SK-N-SH treated with all-trans-retinoic acid at 6 μM for 48 hours (cell line): ENCODE measurements around the gene S1PR3.

ENCODE experiments used
- ATAC-seq: fragments of 200-7000 bp; cut with Tn5 transposase; 3 replicates; pipeline ENCODE4 v1.9.1; 2020; ENCODE audit warnings: mild to moderate bottlenecking, moderate library complexity
- ARNTL ChIP-seq: fragments of 450-650 bp; formaldehyde crosslinking; IDR thresholded peaks from 2 replicates; pipeline ENCODE4 v1.5.0; 2020; ENCODE audit warnings: low read depth, mild to moderate bottlenecking, moderate library complexity, borderline replicate concordance
- BACH2 ChIP-seq: fragments of 250-450 bp; sonication (Bioruptor Pico); IDR thresholded peaks from 2 replicates; pipeline ENCODE4 v1.9.0; 2021; ENCODE audit warnings: mild to moderate bottlenecking, borderline replicate concordance
- CREB5 ChIP-seq: fragments of 250-450 bp; sonication (Bioruptor Pico); IDR thresholded peaks from 2 replicates; pipeline ENCODE4 v1.5.1; 2020; ENCODE audit warnings: low read depth, mild to moderate bottlenecking, moderate library complexity
- CSDC2 ChIP-seq: fragments of 250-450 bp; sonication (Bioruptor Pico); IDR thresholded peaks from 2 replicates; pipeline ENCODE4 v1.5.0; 2020; ENCODE audit warnings: mild to moderate bottlenecking, moderate library complexity
- CSRNP3 ChIP-seq: fragments of 250-450 bp; sonication (Bioruptor Pico); IDR thresholded peaks from 2 replicates; pipeline ENCODE4 v1.5.1; 2021; ENCODE audit warnings: mild to moderate bottlenecking, moderate library complexity
- ESRRG ChIP-seq: fragments of 250-450 bp; sonication (Bioruptor Pico); IDR thresholded peaks from 2 replicates; pipeline ENCODE4 v1.6.1; 2021; ENCODE audit warnings: mild to moderate bottlenecking
- GLIS3 ChIP-seq: fragments of 250-450 bp; sonication (Bioruptor Pico); IDR thresholded peaks from 2 replicates; pipeline ENCODE4 v1.5.0; 2020; ENCODE audit warnings: mild to moderate bottlenecking, moderate library complexity
- ISL1 ChIP-seq: fragments of 250-450 bp; sonication (Bioruptor Pico); IDR thresholded peaks from 2 replicates; pipeline ENCODE4 v2.1.2; 2022; ENCODE audit warnings: mild to moderate bottlenecking, moderate library complexity
- OSR1 ChIP-seq: fragments of 250-450 bp; sonication (Bioruptor Pico); IDR thresholded peaks from 2 replicates; pipeline ENCODE4 v1.8.0; 2022; ENCODE audit warnings: moderate library complexity, mild to moderate bottlenecking, inconsistent platforms
- PPARA ChIP-seq: fragments of 250-450 bp; sonication (Bioruptor Pico); IDR thresholded peaks from 2 replicates; pipeline ENCODE4 v1.5.0; 2020; ENCODE audit warnings: mild to moderate bottlenecking, borderline replicate concordance
- RARB ChIP-seq: fragments of 250-450 bp; sonication (Bioruptor Pico); IDR thresholded peaks from 2 replicates; pipeline ENCODE4 v1.8.0; 2021; ENCODE audit warnings: mild to moderate bottlenecking, moderate library complexity
- SNAI2 ChIP-seq: fragments of 250-450 bp; sonication (Bioruptor Pico); IDR thresholded peaks from 2 replicates; pipeline ENCODE4 v1.5.0; 2020; ENCODE audit warnings: mild to moderate bottlenecking, moderate library complexity
- TCF4 ChIP-seq: fragments of 250-450 bp; sonication (Bioruptor Pico); IDR thresholded peaks from 2 replicates; pipeline ENCODE4 v1.8.0; 2021; ENCODE audit warnings: mild to moderate bottlenecking, moderate library complexity, borderline replicate concordance
- TOX ChIP-seq: fragments of 250-450 bp; sonication (Bioruptor Pico); IDR thresholded peaks from 2 replicates; pipeline ENCODE4 v1.8.0; 2021; ENCODE audit warnings: mild to moderate bottlenecking, moderate library complexity, borderline replicate concordance
- ZC3H10 ChIP-seq: fragments of 250-450 bp; sonication (Bioruptor Pico); IDR thresholded peaks from 2 replicates; pipeline ENCODE4 v1.5.1; 2021; ENCODE audit warnings: mild to moderate bottlenecking, moderate library complexity
- ZFP3 ChIP-seq: fragments of 250-450 bp; sonication (Bioruptor Pico); IDR thresholded peaks from 2 replicates; pipeline ENCODE4 v1.5.0; 2020; ENCODE audit warnings: mild to moderate bottlenecking, moderate library complexity
- ZFP30 ChIP-seq: fragments of 450-650 bp; formaldehyde crosslinking; IDR thresholded peaks from 2 replicates; pipeline ENCODE4 v1.5.0; 2022; ENCODE audit warnings: mild to moderate bottlenecking, moderate library complexity
- ZNF565 ChIP-seq: fragments of 450-650 bp; formaldehyde crosslinking; conservative IDR thresholded peaks from 2 replicates; pipeline ENCODE4 v1.5.0; 2020; ENCODE audit warnings: low read depth, mild to moderate bottlenecking, moderate library complexity
- ZNF70 ChIP-seq: fragments of 450-650 bp; formaldehyde crosslinking; IDR thresholded peaks from 2 replicates; pipeline ENCODE4 v1.5.0; 2020; ENCODE audit warnings: mild to moderate bottlenecking, moderate library complexity
- ZNF8 ChIP-seq: fragments of 450-650 bp; formaldehyde crosslinking; IDR thresholded peaks from 2 replicates; pipeline ENCODE4 v1.5.0; 2020; ENCODE audit warnings: mild to moderate bottlenecking, moderate library complexity
- TF ChIP-seq, protein P1 (sequence below): fragments of 250-450 bp; sonication (Bioruptor Pico); IDR thresholded peaks from 2 replicates; pipeline ENCODE4 v1.8.0; 2021; ENCODE audit warnings: low read depth, mild to moderate bottlenecking, moderate library complexity, borderline replicate concordance
- TF ChIP-seq, protein P2 (sequence below): fragments of 250-450 bp; sonication (Bioruptor Pico); IDR thresholded peaks from 2 replicates; pipeline ENCODE4 v1.5.0; 2020; ENCODE audit warnings: mild to moderate bottlenecking, moderate library complexity
- TF ChIP-seq, protein P3 (sequence below): fragments of 250-450 bp; sonication (Bioruptor Pico); IDR thresholded peaks from 2 replicates; pipeline ENCODE4 v1.8.0; 2020; ENCODE audit warnings: mild to moderate bottlenecking, moderate library complexity, borderline replicate concordance

The S1PR3 gene

DNA sequence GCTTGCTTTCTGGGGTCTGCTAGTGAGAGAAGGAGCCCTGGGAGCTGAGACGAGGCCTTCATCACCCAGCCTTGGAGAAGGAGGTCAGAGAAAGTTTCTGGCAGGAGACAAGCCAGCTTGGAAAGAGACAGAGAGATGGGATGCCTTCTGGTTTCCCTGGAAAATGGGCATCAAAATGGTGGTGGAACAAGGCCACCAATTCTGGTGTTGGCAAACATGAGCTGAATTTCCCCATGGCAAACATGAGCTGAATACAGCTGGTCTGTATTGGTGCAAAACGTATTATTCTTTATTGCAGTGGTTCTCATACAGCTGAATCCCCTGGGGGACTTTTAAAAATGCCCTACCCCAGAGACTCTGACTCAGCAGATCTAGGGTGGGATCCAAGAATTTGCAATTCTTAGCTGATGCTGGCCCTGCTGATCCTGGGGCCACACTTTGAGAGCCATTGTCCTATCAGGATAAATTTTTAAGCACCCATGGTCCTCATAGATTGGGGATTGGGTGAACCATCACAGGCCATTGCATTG lies 39.1 kb upstream of the S1PR3 start:
- TF ChIP-seq ZFP30: no peak
- TF ChIP-seq RARB (CRISPR knock-in tag): no peak
- TF ChIP-seq ZNF8 (CRISPR knock-in tag): no peak
- TF ChIP-seq PPARA (CRISPR knock-in tag): no peak
- TF ChIP-seq CSDC2 (CRISPR knock-in tag): no peak
- no peak for ATAC-seq

DNA sequence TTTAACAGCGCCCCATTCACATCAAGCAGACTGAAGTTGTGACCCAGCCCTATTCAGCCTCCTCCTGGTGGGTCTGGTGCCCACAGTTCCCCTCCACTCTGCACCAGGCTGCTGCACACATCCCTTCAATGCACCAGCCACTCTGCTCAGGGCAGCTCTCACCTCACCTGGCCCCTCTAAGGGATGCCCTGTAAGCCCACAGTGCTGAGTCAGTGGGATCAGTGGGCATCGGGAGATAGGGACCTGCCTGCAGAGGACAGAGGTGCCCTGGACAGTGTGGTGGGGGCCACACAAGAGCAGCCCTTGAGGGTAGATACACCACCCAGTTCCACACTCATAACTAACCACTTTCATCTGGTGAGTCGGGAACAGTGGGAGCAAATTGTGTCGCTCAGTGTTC lies 38.3 kb upstream of the S1PR3 start:
- TF ChIP-seq CSDC2 (CRISPR knock-in tag): no peak
- no peak for TF ChIP-seq ISL1
- no peak for TF ChIP-seq PPARA (CRISPR knock-in tag)
- no peak for TF ChIP-seq ESRRG (CRISPR knock-in tag)
- TF ChIP-seq BACH2 (CRISPR knock-in tag): no peak
- no peak for TF ChIP-seq ZFP30
- TF ChIP-seq ZC3H10 (CRISPR knock-in tag): no peak
- no peak for TF ChIP-seq ZNF70 (CRISPR knock-in tag)
- TF ChIP-seq, protein P1, sequence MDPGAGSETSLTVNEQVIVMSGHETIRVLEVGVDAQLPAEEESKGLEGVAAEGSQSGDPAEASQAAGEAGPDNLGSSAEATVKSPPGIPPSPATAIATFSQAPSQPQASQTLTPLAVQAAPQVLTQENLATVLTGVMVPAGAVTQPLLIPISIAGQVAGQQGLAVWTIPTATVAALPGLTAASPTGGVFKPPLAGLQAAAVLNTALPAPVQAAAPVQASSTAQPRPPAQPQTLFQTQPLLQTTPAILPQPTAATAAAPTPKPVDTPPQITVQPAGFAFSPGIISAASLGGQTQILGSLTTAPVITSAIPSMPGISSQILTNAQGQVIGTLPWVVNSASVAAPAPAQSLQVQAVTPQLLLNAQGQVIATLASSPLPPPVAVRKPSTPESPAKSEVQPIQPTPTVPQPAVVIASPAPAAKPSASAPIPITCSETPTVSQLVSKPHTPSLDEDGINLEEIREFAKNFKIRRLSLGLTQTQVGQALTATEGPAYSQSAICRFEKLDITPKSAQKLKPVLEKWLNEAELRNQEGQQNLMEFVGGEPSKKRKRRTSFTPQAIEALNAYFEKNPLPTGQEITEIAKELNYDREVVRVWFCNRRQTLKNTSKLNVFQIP (CRISPR knock-in tag): no peak
- TF ChIP-seq TOX (CRISPR knock-in tag): no peak
- TF ChIP-seq ZNF565: no peak
- TF ChIP-seq GLIS3 (CRISPR knock-in tag): no peak
- TF ChIP-seq CSRNP3 (CRISPR knock-in tag): no peak
- no peak for TF ChIP-seq ARNTL (CRISPR knock-in tag)
- no peak for TF ChIP-seq RARB (CRISPR knock-in tag)
- TF ChIP-seq, protein P2, sequence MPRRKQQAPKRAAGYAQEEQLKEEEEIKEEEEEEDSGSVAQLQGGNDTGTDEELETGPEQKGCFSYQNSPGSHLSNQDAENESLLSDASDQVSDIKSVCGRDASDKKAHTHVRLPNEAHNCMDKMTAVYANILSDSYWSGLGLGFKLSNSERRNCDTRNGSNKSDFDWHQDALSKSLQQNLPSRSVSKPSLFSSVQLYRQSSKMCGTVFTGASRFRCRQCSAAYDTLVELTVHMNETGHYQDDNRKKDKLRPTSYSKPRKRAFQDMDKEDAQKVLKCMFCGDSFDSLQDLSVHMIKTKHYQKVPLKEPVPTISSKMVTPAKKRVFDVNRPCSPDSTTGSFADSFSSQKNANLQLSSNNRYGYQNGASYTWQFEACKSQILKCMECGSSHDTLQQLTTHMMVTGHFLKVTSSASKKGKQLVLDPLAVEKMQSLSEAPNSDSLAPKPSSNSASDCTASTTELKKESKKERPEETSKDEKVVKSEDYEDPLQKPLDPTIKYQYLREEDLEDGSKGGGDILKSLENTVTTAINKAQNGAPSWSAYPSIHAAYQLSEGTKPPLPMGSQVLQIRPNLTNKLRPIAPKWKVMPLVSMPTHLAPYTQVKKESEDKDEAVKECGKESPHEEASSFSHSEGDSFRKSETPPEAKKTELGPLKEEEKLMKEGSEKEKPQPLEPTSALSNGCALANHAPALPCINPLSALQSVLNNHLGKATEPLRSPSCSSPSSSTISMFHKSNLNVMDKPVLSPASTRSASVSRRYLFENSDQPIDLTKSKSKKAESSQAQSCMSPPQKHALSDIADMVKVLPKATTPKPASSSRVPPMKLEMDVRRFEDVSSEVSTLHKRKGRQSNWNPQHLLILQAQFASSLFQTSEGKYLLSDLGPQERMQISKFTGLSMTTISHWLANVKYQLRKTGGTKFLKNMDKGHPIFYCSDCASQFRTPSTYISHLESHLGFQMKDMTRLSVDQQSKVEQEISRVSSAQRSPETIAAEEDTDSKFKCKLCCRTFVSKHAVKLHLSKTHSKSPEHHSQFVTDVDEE (CRISPR knock-in tag): no peak
- TF ChIP-seq, protein P3, sequence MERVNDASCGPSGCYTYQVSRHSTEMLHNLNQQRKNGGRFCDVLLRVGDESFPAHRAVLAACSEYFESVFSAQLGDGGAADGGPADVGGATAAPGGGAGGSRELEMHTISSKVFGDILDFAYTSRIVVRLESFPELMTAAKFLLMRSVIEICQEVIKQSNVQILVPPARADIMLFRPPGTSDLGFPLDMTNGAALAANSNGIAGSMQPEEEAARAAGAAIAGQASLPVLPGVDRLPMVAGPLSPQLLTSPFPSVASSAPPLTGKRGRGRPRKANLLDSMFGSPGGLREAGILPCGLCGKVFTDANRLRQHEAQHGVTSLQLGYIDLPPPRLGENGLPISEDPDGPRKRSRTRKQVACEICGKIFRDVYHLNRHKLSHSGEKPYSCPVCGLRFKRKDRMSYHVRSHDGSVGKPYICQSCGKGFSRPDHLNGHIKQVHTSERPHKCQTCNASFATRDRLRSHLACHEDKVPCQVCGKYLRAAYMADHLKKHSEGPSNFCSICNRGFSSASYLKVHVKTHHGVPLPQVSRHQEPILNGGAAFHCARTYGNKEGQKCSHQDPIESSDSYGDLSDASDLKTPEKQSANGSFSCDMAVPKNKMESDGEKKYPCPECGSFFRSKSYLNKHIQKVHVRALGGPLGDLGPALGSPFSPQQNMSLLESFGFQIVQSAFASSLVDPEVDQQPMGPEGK (CRISPR knock-in tag): no peak
- no peak for TF ChIP-seq CREB5
- TF ChIP-seq ZNF8 (CRISPR knock-in tag): no peak
- peak; percentile 45 for ATAC-seq

DNA sequence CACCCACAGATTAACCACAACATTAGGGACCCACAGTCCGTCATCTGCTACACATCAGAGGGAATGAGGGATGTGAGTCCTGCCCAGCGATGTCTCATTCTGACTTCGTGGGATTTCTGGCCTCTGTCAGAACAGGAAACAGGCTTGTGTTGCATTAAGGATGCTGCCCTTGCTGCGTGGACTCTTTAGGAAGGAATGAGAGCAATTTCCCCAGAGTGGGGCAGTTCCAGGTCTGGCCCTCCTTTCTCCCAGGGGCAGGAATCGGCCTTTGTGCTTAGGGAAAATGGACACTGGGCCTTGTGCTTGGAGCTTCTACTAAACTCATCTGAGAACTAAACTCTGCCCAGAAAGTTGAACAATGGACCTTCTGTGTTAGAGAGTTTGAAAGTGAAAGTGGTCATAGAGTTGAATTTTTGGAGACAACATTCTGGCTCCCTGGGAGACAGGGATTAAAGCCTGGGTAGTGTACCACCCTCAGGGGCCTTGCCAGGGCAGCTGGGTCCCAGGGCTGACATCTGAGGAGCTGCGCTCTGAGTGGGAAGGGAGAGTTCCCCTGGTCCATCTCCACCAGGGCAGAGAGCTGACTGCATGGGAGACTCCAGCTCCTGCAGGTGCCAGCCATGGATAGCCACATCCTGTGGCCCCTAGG lies 37.8 kb upstream of the S1PR3 start:
- TF ChIP-seq TCF4 (no peak), ISL1 (no peak), ZFP30 (no peak), ZNF565 (no peak), CSRNP3 (CRISPR knock-in tag) (no peak), ZFP3 (CRISPR knock-in tag) (no peak), OSR1 (CRISPR knock-in tag) (no peak), ARNTL (CRISPR knock-in tag) (no peak), ZNF8 (CRISPR knock-in tag) (no peak), GLIS3 (CRISPR knock-in tag) (no peak), SNAI2 (CRISPR knock-in tag) (no peak), BACH2 (CRISPR knock-in tag) (no peak)
- TF ChIP-seq, protein P1 (CRISPR knock-in tag): no peak
- ATAC-seq: peak; percentile 64
